Uterus (tissue), 4 donors: ENCODE results near the gene CORO1C. TPM values are rescaled to one million over a fixed set of nuclear protein-coding genes. Genes with fewer than 3 reads are reported as not detected.
A peak's percentile ranks its signal among the peaks of the same experiment; 100 is the strongest.

Source experiments
- DNase-seq, 2 donors: peaks; one replicate each; pipeline ENCODE4 v3.0.0-alpha.2; 2019 to 2020
- H3K27ac ChIP-seq, 2 donors: fragments of 200-600 bp; sonication (generic); 1 replicate in 1 of 2; 2 replicates in 1 of 2; pipeline ENCODE4 v1.5.1; 2016 to 2018
- H3K27me3 ChIP-seq, 2 donors: fragments of 200-600 bp; sonication (generic); one replicate each; pipeline ENCODE4 v1.5.1; 2018 to 2019; ENCODE audit warnings: control low read depth in 1 of 2
- H3K36me3 ChIP-seq, 2 donors: fragments of 200-600 bp; sonication (generic); one replicate each; pipeline ENCODE4 v1.5.1; 2019; ENCODE audit warnings: control low read depth in 1 of 2
- H3K4me1 ChIP-seq, 2 donors: fragments of 200-600 bp; sonication (generic); one replicate each; pipeline ENCODE4 v1.5.1; 2018 to 2019; ENCODE audit warnings: control low read depth in 1 of 2
- H3K4me3 ChIP-seq, 2 donors: fragments of 200-600 bp; sonication (generic); 1 replicate in 1 of 2; 2 replicates in 1 of 2; pipeline ENCODE4 v1.5.1; 2018 to 2019; ENCODE audit warnings: mild to moderate bottlenecking in 1 of 2
- H3K9me3 ChIP-seq, 2 donors: fragments of 200-600 bp; sonication (generic); one replicate each; pipeline ENCODE4 v1.5.1; 2019; ENCODE audit warnings: control low read depth in 1 of 2
- POLR2A ChIP-seq, 2 donors: fragments of 450-650 bp; IDR thresholded peaks; one replicate each; pipeline ENCODE4 v1.6.1; 2016; ENCODE audit warnings: antibody characterized with exemption in 2 of 2, mild to moderate bottlenecking in 1 of 2, moderate library complexity in 1 of 2
- intact Hi-C: fragments of 100-400 bp; cut with DNase I; formaldehyde crosslinking; loops from one replicate; pipeline ENCODE4 v1.15.1; 2023; ENCODE audit warnings: low total_unique reads
- total RNA-seq, 4 donors: library from RNA; depleted of rRNA in 3 of 4; stranded (reverse); fragments of >200 nt in 3 of 4; gene quantifications; one replicate each; pipeline versions ENCODE4 v1.1.0 to v1.2.4, GENCODE V29; 2014 to 2023
- TF ChIP-seq, protein P1 (sequence below), 4 experiments: fragments of 200-600 bp in 2 of 4; fragments of 450-650 bp in 2 of 4; sonication (generic) in 2 of 4; IDR thresholded peaks; one replicate each; pipeline ENCODE4 v1.5.1; 2016 to 2019; ENCODE audit warnings: antibody characterized with exemption in 4 of 4, mild to moderate bottlenecking in 2 of 4, moderate library complexity in 1 of 4
- donor health status: DM: yes; HTN: yes; CAD: no.

CORO1C gene
- total RNA-seq, 4 donors from 2014 or later: 129 to 357 (median 235) TPM

- H3K36me3 ChIP-seq: no peaks in the 10 kb centered on the region
- no peaks in the 10 kb centered on the region for H3K9me3 ChIP-seq
- DNase-seq: no peak
- TF ChIP-seq POLR2A (IDR thresholded peaks at IDR 0.05): no peak
- TF ChIP-seq, protein P1, sequence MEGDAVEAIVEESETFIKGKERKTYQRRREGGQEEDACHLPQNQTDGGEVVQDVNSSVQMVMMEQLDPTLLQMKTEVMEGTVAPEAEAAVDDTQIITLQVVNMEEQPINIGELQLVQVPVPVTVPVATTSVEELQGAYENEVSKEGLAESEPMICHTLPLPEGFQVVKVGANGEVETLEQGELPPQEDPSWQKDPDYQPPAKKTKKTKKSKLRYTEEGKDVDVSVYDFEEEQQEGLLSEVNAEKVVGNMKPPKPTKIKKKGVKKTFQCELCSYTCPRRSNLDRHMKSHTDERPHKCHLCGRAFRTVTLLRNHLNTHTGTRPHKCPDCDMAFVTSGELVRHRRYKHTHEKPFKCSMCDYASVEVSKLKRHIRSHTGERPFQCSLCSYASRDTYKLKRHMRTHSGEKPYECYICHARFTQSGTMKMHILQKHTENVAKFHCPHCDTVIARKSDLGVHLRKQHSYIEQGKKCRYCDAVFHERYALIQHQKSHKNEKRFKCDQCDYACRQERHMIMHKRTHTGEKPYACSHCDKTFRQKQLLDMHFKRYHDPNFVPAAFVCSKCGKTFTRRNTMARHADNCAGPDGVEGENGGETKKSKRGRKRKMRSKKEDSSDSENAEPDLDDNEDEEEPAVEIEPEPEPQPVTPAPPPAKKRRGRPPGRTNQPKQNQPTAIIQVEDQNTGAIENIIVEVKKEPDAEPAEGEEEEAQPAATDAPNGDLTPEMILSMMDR (IDR thresholded peaks at IDR 0.05): no peak
- peaks cover 6 to 25% of the 10 kb centered on the region in 2 donors for H3K4me1 ChIP-seq
- intact Hi-C loops: no loop called here
- H3K27me3 ChIP-seq: no peaks in the 10 kb centered on the region
- H3K4me3 ChIP-seq: no peak overlapping the region
- H3K27ac ChIP-seq: peak overlapping the region; percentile 72 to 76
These were observed 6.5 kb downstream of the CORO1C start for GRCh38 chr12:108724890-108725151.

DNA sequence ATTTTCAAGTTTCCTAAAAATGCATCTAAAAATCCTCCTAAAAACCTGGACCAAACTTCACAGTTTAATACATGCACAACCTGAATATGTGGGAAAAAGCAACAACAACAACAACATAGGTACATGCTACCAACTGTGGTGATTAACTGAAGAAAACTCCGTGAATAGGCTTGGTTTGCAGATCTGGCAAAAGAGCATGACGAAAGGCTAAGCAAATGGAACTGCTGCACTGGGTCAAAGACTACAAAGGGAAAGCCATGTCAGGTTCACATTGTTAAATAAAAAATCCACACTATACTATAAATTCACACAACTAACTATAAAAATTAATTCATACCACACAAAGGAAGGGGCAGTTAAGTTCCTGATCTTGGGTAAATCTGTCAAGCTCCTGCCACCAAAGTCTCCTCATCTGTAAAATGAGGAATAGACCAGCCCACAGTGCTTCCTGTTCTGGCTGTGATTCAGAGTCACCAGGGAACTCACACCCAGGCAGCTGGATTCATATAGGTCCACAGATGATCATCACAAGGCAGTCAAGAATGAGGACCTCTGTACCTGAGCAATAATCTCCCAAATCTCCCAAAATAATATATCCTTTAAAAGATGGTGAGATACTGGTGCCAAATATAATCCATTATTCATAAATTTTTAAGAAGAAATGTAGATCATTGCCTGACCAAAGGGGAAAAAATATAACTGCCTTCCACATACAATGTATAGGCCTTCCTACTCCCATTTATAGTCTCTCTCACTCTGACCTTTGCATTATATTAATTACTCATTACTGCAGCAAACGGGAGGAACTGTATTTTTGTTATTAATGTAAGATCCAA is 7.0 kb downstream of the CORO1C start:
- intact Hi-C loops: no loop called here
- TF ChIP-seq POLR2A (IDR thresholded peaks at IDR 0.05): no peak
- TF ChIP-seq, protein P1 (IDR thresholded peaks at IDR 0.05): no peak

GRCh38 chr12:108722992-108723766 is 8.1 kb downstream of the CORO1C start:
- Histone ChIP-seq H3K4me1 (peaks cover 6 to 25% of the 10 kb centered on the region in 2 donors), H3K9me3 (no peaks in the 10 kb centered on the region), H3K4me3 (no peak overlapping the region), H3K27ac (peak overlapping the region; percentile 72 to 76), H3K36me3 (no peaks in the 10 kb centered on the region), H3K27me3 (no peaks in the 10 kb centered on the region)
- no peak for DNase-seq
- intact Hi-C loops: no loop called here
- TF ChIP-seq, protein P1 (IDR thresholded peaks at IDR 0.05): no peak
- TF ChIP-seq POLR2A (IDR thresholded peaks at IDR 0.05): no peak

More for the DNA sequence above, 7.0 kb downstream of the CORO1C start:
- Histone ChIP-seq H3K4me3 (no peak overlapping the region), H3K9me3 (no peaks in the 10 kb centered on the region), H3K4me1 (peaks cover 6 to 25% of the 10 kb centered on the region in 2 donors), H3K27ac (peak overlapping the region; percentile 72 to 76), H3K27me3 (no peaks in the 10 kb centered on the region), H3K36me3 (no peaks in the 10 kb centered on the region)
- no peak for DNase-seq

- Histone ChIP-seq H3K27ac (peak overlapping the region; percentile 72 to 76), H3K4me3 (no peak overlapping the region), H3K36me3 (no peaks in the 10 kb centered on the region), H3K27me3 (no peaks in the 10 kb centered on the region), H3K4me1 (peaks cover 6 to 31% of the 10 kb centered on the region in 2 donors), H3K9me3 (no peaks in the 10 kb centered on the region)
- DNase-seq: no peak
- intact Hi-C loops: no loop called here
- TF ChIP-seq, protein P1 (IDR thresholded peaks at IDR 0.05): no peak
- TF ChIP-seq POLR2A (IDR thresholded peaks at IDR 0.05): no peak
These were observed 8.9 kb downstream of the CORO1C start for GRCh38 chr12:108722463-108722862.

GRCh38 chr12:108721824-108722223 is 9.5 kb downstream of the CORO1C start:
- no peaks in the 10 kb centered on the region for H3K36me3 ChIP-seq
- intact Hi-C loops: no loop called here
- peak overlapping the region; percentile 72 to 76 for H3K27ac ChIP-seq
- no peak for DNase-seq
- no peak overlapping the region for H3K4me3 ChIP-seq
- H3K9me3 ChIP-seq: no peaks in the 10 kb centered on the region
- TF ChIP-seq POLR2A (IDR thresholded peaks at IDR 0.05): no peak
- TF ChIP-seq, protein P1 (IDR thresholded peaks at IDR 0.05): no peak
- H3K4me1 ChIP-seq: peaks cover 6 to 31% of the 10 kb centered on the region in 2 donors
- H3K27me3 ChIP-seq: no peaks in the 10 kb centered on the region
